SU-DHL-6 (cell line): ENCODE data around the gene ADAM12.

Experiments
- EZH2phosphoT487 ChIP-seq: fragments of 200-600 bp; sonication (generic), shearing (Covaris generic); conservative IDR thresholded peaks from 2 replicates; pipeline ENCODE4 v1.6.1; 2018; ENCODE audit warnings: mild to moderate bottlenecking, antibody characterized with exemption, low read length, moderate library complexity, mixed read lengths
- TF ChIP-seq, protein P1 (sequence below): fragments of 200-600 bp; sonication (generic); IDR thresholded peaks from one replicate; pipeline ENCODE4 v1.5.1; 2017; ENCODE audit warnings: antibody characterized with exemption, mild to moderate bottlenecking, low read length, moderate library complexity; ENCODE audit not compliant: insufficient read depth, poor library complexity, severe bottlenecking

DNA sequence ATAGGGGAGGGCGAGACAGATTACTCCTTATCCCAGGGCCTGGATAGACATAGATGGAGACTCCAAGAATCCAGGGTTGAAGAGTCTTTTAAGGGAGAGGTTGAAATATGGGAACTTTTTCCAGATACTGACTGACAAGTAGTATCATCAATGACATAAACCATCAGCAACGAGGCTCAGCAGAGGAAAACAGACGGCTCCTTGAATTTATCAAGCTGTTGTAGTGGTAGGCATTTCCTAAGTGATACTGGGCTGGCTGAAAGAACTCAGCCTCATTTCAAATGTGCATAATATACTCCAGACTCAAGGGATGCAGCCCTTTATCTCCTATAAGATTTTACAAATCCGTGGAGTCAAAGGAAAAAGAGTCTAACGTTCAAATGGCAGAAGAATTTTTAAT is 341.4 kb downstream of the ADAM12 start:
- TF ChIP-seq EZH2phosphoT487, result no peak
- TF ChIP-seq, protein P1, sequence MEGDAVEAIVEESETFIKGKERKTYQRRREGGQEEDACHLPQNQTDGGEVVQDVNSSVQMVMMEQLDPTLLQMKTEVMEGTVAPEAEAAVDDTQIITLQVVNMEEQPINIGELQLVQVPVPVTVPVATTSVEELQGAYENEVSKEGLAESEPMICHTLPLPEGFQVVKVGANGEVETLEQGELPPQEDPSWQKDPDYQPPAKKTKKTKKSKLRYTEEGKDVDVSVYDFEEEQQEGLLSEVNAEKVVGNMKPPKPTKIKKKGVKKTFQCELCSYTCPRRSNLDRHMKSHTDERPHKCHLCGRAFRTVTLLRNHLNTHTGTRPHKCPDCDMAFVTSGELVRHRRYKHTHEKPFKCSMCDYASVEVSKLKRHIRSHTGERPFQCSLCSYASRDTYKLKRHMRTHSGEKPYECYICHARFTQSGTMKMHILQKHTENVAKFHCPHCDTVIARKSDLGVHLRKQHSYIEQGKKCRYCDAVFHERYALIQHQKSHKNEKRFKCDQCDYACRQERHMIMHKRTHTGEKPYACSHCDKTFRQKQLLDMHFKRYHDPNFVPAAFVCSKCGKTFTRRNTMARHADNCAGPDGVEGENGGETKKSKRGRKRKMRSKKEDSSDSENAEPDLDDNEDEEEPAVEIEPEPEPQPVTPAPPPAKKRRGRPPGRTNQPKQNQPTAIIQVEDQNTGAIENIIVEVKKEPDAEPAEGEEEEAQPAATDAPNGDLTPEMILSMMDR, result no peak
